HL-60/S4 (cell line): ENCODE data around the gene STAB2.

ENCODE experiments used
- in situ Hi-C: fragments of 300-500 bp; cut with MboI; formaldehyde crosslinking; loops from 2 replicates; pipeline ENCODE4 v1.14.3; 2022; ENCODE audit warnings: low sequenced_read_pairs

STAB2 gene

DNA sequence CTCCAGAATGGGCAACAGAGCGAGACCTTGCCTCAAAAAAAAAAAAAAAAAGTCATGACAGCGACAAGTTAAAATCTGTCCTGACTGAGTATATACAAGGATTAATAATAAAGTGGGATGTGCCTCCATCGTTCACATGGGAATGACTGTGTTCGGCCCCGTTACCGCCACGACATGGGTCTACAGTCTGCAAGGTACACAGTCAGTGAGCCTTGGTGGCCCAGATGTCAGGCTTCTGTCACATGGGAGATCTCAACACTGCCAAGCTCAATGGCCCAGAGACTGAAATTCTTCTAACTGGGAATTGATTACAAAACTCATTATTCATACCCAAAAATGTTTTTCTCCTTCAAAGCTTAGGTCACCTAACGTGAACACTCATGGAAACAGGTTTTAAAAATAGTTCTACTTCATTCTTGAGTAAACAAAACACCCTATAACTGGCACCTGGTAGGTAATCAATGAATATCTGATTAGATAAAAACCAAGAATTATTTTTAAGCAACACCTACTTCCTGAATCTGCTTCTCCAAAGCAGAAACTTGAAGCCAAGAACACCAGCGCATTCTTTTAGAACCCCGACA lies 188.0 kb downstream of the STAB2 start:
- in situ Hi-C loops = no loop called here

DNA sequence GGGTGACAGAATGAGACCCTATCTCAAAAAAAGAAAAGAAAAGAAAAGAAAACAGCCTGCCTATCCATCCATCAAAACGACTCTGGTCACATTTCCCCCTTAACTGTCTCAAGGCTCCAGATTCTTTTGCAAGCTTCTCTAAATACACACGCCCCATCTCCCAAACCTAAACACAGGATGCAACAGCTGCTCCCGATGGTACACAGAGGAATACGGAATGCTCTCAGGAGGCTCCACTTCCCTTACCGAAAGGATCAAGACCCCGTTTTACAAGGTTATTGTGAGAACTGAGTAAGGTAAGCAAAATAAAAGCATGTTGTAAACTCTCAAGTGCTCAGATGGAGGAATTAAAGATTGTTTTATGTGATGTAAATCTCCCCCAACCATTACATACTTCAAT lies 191.7 kb downstream of the STAB2 start:
- in situ Hi-C loops = no loop called here

- in situ Hi-C loops = no loop called here
Measured at GRCh38 chr12:103779410-103780092, 192.5 kb downstream of the STAB2 start.

- in situ Hi-C loops = no loop called here
Measured at GRCh38 chr12:103780093-103780440, 193.0 kb downstream of the STAB2 start.

DNA sequence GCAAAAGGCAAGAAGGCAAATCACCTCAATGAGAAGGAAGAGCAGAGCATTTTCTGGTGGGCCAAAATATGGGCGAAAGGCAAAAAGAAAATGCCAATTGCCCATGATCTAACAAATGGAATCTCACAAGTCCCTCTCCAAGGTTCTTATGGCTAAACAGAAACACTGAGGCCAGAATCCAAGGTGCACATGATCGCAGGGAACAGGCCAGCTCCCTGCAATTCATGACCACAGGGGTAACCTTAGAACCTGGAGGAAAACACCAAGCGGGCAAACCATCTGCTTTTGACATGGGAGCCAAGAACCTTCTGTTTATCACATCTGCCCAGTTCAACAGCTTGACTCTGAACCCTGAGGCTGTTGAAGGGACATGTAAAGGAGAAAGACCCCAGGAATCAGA lies 193.9 kb downstream of the STAB2 start:
- in situ Hi-C loops = no loop called here

DNA sequence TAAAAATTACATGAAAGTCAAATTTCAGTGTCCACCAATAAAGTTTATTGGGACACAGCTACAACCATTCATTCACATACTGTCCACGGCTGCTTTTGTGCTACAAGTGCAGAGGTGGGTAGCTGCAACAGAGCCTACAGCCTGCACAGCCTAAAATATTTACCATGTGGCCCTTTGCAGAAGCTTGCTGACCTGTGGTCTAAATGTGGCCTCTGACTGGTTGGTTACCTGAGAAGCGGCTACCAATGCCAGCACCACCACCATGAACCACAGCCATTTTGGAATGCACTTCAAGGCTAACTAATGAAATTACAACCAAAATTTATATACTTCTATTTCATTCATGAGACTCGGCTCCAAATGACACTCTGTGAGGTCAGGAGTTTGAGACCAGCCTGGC lies 195.3 kb downstream of the STAB2 start:
- in situ Hi-C loops = no loop called here

DNA sequence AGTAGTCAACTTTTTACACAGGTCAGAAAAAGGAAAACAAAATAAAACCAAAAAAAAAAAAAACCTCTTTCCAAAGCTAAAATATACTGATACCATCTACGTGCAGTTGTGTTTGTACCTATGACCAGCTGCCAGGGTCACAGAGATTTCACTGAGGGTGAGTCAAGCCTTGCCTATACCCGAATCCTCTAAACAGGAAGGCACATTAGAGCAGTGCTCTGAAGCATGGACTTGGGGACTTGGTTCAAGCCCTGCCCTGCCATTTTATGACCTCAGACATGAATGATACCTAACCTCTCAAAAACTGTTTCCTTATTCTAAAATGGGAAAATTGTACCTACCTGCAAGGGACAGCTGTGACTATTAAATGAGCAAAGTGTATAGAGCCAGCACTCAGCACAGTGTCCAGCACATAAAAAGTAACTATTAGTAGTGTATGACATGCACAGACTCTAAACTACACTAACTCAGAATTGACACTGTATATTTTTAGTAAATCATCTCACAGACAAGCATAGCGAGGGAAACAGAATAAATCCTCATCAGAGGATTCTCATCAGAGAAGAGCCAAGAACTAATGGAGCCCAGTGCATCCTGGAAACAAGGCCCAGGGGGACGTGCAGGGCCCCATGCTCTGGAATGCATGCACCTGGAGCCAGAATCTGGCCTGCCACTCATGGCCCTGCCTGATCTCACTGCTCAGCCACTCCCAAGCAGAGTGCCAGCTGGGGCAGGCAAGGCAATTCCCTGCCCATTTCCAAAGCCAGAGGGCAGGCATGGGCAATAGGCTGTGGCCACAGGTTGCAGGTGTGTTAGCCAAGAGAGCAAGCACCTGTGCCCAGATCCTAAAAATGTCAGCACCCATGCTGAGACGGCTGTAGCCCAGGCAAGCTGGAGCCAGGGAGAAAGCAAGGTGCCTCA lies 196.9 kb downstream of the STAB2 start:
- in situ Hi-C loops = no loop called here

GRCh38 chr12:103785243-103786031 lies 198.4 kb downstream of the STAB2 start:
- in situ Hi-C loops = no loop called here

GRCh38 chr12:103786201-103786600 lies 199.1 kb downstream of the STAB2 start:
- in situ Hi-C loops = no loop called here

- in situ Hi-C loops = no loop called here
Measured at GRCh38 chr12:103791350-103791920, 204.4 kb downstream of the STAB2 start.

DNA sequence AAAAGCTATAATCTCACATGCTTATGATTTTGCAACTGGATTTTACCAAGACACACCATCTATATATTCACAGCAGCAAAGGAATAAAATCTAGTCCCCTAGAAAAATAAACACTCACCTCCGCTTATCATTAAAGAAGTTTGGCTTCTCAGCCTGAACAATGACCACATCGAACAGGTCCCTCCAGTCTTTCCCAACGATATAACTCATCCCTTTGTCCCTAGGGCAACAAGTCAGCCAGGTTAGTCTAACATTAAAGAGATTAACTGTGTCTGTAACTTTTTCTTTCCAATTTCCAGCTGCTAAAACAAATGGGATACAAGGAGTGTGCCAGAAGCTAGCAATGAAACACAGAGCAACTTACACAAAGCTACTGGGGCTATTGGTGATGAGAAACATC lies 206.0 kb downstream of the STAB2 start:
- in situ Hi-C loops = no loop called here

DNA sequence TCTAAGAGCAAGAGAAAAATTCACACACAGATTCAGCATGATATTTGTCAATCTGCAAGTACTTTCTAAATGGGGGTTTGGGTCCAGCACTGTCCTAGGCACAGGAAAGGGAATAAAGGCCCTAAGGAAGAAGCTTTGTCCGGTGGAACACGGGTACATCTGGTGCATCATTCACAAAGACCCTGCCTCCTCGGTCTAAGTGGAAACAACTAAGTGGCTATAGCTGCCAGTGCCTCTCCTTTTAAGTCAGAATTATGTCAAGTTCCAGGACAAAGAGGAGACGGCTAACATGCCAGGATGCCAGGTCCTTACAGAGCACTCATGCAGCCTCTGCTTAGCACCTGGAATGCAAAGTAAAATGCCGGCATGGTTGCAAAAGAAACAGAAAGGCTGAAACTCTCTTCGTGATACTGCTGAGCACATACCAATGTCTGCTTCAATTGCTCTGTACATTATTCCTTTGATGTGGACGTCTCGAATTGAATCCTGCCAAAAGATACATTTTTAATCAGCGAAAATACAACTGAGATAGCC lies 206.5 kb downstream of the STAB2 start:
- in situ Hi-C loops = no loop called here

DNA sequence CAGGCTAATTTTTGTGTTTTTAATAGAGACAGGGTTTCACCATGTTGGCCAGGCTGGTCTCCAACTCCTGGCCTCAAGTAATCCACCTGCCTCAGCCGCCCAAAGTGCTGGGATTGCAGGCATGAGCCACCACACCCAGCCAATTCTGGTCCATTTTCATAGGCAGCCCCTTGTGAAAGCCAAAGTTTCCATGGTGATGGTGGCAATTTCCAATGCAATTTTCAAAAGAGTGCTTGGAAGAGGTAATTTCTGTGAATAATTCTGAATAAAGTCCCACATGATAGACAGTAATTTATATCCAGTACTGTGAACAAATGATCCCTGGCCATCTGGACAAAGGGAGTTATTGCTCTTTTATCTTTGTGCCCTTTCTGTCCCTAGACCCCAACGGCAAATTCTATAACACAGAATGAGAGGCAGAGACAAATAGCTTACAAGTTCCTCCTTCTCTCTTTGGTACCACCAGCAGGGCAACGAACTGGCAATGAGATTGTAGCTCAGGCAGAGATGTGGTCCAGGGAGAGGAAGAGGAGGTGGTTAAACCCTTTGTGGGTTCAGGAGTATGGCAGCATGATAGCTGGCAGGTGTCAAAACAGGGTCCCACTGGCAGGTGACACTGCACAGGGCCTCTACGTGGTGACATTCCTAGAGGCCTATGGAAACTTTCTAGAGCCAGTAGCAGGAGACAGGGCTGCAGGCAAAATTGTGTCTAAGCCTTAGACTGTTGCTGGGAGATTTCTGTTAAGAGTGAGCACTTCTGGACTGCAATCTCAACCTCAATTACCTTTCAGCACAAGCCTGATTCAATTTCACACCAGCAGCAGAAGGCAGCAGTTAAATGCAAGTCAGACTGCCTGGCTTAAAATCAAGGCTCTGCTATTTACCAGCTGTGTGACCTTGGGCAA lies 207.5 kb downstream of the STAB2 start:
- in situ Hi-C loops = no loop called here

- in situ Hi-C loops = no loop called here
Measured at GRCh38 chr12:103798586-103798985, 211.5 kb downstream of the STAB2 start.

GRCh38 chr12:103799504-103799856 lies 212.4 kb downstream of the STAB2 start:
- in situ Hi-C loops = no loop called here

DNA sequence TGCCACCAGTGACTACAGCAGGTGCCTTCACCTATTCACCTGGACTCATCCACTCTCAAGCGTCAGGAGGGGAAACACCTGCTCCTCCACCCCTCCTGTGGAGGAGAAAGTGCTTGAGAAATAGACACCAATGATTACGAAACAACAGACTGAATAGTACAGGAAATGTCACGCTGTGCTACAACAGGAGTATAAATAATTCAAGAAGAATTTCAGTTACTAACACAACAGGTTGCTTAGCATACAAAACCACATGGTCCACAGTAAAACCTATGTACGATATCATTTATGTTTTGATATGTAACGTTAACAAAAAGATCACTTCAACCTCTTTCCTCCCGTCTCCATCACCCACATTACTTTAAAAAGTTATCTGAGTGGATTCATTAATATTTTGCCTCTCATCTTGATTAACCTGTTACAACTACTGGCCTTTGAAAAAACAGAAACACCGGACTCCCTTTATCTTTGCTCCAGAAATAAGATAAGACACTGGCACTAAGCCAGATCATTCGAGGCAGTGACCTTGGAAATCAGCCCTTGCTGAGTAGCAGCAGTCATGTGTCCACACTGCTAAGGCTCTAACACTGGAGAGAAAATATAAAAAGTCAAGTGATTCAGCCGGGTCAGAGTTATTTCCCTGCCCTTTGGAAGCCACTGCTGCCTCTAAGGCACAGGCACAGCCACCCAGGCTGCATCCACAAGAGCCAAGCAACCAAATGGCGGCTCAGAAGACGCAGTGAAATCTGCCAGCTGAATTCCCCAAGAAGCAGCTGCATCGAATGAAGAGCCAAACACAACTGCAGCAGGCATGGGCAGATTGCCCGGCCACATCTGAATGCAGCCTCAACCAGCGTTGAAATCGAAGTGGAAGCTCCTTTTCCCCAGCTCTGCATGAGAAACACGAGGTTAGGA lies 213.0 kb downstream of the STAB2 start:
- in situ Hi-C loops = no loop called here

- in situ Hi-C loops = no loop called here
Measured at GRCh38 chr12:103801709-103802585, 214.9 kb downstream of the STAB2 start.

DNA sequence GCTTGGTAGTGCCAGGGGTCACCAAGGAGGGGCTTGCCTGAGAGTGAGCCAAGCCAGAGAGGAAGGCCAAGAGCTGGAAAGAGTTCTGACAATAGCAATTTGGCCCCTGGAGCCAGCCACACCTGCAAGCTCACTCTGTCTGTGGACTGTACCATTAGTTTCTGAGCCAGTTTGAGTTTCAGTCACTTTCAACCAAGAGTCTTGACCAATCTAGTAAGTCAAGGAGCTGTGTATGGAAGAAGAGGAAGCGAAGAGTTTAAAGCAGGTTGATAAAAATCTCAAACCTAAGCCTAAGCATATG lies 215.5 kb downstream of the STAB2 start:
- in situ Hi-C loops = no loop called here
